Neural cell (in vitro differentiated cells): ENCODE results near the gene ZNF320.

Source experiments
- EP300 ChIP-seq: fragments of 450-650 bp; conservative IDR thresholded peaks from 2 replicates; pipeline ENCODE4 v1.6.1; 2014; ENCODE audit warnings: antibody characterized with exemption, mild to moderate bottlenecking, moderate library complexity; ENCODE audit not compliant: poor library complexity, severe bottlenecking
- POLR2AphosphoS5 ChIP-seq: IDR thresholded peaks from 2 replicates; pipeline ENCODE4 v1.6.1; 2012
- SMC3 ChIP-seq: fragments of 450-650 bp; conservative IDR thresholded peaks from 2 replicates; pipeline ENCODE4 v1.6.1; 2014; ENCODE audit warnings: antibody characterized with exemption, mild to moderate bottlenecking, moderate library complexity; ENCODE audit not compliant: poor library complexity
- TF ChIP-seq, protein P1 (sequence below): fragments of 450-650 bp; IDR thresholded peaks from 2 replicates; pipeline ENCODE4 v1.5.1; 2014; ENCODE audit warnings: antibody characterized with exemption, mild to moderate bottlenecking, moderate library complexity; ENCODE audit not compliant: poor library complexity, severe bottlenecking
- TF ChIP-seq, protein P2 (sequence below): IDR thresholded peaks from 2 replicates; pipeline ENCODE4 v1.6.1; 2012; ENCODE audit warnings: borderline replicate concordance

DNA sequence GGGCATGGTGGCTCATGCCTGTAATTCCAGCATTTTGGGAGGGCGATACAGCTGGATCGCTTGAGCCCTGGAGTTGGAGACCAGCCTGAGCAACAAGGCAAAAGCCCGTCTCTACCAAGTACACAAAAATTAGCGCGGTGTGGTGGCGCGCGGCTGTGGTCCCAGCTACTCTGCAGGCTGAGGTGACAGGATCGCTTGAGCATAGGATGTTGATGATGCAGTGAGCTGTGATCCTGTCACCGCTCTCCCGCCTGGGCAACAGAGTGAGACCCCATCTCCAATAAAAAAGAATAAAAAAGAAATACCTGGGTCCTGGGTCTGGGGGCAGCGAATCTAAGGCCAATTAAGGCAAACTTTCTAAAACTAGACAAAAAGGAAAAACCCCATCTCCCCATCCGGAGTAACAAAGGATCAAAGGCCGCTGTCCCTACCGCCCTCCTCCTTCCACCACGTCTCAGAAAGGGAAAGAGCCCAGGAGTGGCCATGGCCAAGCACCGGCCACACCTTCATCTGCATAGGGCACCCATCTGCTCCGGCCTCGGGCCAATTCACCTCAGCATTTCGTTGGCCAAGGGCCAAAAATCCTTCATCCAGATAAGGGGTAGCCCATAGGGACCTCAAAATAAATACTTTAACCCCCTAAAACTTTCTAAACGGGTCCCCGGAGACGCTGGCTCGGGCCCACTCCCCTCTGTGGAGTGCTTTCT, 851 bp downstream of the ZNF320 start:
- TF ChIP-seq, protein P1, sequence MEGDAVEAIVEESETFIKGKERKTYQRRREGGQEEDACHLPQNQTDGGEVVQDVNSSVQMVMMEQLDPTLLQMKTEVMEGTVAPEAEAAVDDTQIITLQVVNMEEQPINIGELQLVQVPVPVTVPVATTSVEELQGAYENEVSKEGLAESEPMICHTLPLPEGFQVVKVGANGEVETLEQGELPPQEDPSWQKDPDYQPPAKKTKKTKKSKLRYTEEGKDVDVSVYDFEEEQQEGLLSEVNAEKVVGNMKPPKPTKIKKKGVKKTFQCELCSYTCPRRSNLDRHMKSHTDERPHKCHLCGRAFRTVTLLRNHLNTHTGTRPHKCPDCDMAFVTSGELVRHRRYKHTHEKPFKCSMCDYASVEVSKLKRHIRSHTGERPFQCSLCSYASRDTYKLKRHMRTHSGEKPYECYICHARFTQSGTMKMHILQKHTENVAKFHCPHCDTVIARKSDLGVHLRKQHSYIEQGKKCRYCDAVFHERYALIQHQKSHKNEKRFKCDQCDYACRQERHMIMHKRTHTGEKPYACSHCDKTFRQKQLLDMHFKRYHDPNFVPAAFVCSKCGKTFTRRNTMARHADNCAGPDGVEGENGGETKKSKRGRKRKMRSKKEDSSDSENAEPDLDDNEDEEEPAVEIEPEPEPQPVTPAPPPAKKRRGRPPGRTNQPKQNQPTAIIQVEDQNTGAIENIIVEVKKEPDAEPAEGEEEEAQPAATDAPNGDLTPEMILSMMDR: no peak
- TF ChIP-seq, protein P2, sequence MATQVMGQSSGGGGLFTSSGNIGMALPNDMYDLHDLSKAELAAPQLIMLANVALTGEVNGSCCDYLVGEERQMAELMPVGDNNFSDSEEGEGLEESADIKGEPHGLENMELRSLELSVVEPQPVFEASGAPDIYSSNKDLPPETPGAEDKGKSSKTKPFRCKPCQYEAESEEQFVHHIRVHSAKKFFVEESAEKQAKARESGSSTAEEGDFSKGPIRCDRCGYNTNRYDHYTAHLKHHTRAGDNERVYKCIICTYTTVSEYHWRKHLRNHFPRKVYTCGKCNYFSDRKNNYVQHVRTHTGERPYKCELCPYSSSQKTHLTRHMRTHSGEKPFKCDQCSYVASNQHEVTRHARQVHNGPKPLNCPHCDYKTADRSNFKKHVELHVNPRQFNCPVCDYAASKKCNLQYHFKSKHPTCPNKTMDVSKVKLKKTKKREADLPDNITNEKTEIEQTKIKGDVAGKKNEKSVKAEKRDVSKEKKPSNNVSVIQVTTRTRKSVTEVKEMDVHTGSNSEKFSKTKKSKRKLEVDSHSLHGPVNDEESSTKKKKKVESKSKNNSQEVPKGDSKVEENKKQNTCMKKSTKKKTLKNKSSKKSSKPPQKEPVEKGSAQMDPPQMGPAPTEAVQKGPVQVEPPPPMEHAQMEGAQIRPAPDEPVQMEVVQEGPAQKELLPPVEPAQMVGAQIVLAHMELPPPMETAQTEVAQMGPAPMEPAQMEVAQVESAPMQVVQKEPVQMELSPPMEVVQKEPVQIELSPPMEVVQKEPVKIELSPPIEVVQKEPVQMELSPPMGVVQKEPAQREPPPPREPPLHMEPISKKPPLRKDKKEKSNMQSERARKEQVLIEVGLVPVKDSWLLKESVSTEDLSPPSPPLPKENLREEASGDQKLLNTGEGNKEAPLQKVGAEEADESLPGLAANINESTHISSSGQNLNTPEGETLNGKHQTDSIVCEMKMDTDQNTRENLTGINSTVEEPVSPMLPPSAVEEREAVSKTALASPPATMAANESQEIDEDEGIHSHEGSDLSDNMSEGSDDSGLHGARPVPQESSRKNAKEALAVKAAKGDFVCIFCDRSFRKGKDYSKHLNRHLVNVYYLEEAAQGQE: no peak
- no peak for TF ChIP-seq POLR2AphosphoS5
- no peak for TF ChIP-seq SMC3
- no peak for TF ChIP-seq EP300
